Peyer's patch (tissue), 4 donors: ENCODE data around the gene C1orf52. TPM values are rescaled to one million over a fixed set of nuclear protein-coding genes. Genes with fewer than 3 reads are reported as not detected.

Experiments
- DNase-seq, 3 donors: peaks; one replicate each; pipeline ENCODE4 v3.0.0-alpha.2; 2017 to 2019
- H3K27ac ChIP-seq, 4 donors: fragments of 200-600 bp; sonication (generic); one replicate each; pipeline ENCODE4 v1.5.1; 2016 to 2019
- H3K27me3 ChIP-seq, 2 donors: fragments of 200-600 bp; sonication (generic); one replicate each; pipeline ENCODE4 v1.5.1; 2019
- H3K36me3 ChIP-seq, 3 donors: fragments of 200-600 bp; sonication (generic); one replicate each; pipeline ENCODE4 v1.5.1; 2016 to 2019
- H3K4me1 ChIP-seq, 4 donors: fragments of 200-600 bp; sonication (generic); one replicate each; pipeline ENCODE4 v1.5.1; 2016 to 2019
- H3K4me3 ChIP-seq, 4 donors: fragments of 200-600 bp; sonication (generic); 1 replicate in 3 of 4; 2 replicates in 1 of 4; pipeline ENCODE4 v1.5.1; 2016 to 2019; ENCODE audit warnings: mild to moderate bottlenecking in 1 of 4
- H3K9me3 ChIP-seq, 4 donors: fragments of 200-600 bp; sonication (generic); one replicate each; pipeline ENCODE4 v1.5.1; 2016 to 2019; ENCODE audit warnings: mild to moderate bottlenecking in 1 of 4
- POLR2A ChIP-seq, 2 donors: fragments of 450-650 bp; IDR thresholded peaks; one replicate each; pipeline ENCODE4 v1.5.1; 2017; ENCODE audit warnings: antibody characterized with exemption in 2 of 2, mild to moderate bottlenecking in 2 of 2, moderate library complexity in 2 of 2
- total RNA-seq, 4 donors: library from RNA; depleted of rRNA; stranded (reverse); fragments of >200 nt; gene quantifications; one replicate each; pipeline ENCODE4 v1.1.0, GENCODE V29; 2016
- TF ChIP-seq, protein P1 (sequence below), 6 experiments: fragments of 450-650 bp in 4 of 6; fragments of 200-600 bp in 2 of 6; sonication (generic) in 1 of 6; IDR thresholded peaks; one replicate each; pipeline ENCODE4 v1.5.1; 2017 to 2019; ENCODE audit warnings: antibody characterized with exemption in 6 of 6, mild to moderate bottlenecking in 3 of 6, moderate library complexity in 1 of 6

C1orf52 gene
- total RNA-seq, 4 donors from 2014 or later = 15.1 to 57.8 (median 18.4) TPM

DNA sequence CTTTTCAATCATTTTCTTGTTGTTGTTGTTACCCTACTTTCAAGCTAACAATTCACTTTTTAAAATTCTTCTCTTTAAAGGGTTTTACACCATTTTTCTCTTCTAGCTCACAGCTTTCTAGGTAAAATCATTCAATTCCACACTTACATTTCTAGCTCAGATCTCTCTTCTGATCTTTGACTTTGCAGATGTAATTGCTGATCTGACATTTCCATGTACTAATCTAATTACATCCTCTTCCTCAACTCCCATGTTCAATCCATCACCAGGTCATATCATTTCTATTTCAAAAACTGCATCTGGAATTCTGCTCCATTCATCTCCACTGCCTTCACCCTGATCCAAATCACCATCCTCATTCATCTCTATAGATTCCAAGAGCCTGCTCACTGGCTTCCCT, 13.9 kb upstream of the C1orf52 start:
- peak overlapping the region in 1 of 4 donors; percentile 5 for H3K27ac ChIP-seq
- DNase-seq = no peak
- TF ChIP-seq, protein P1, sequence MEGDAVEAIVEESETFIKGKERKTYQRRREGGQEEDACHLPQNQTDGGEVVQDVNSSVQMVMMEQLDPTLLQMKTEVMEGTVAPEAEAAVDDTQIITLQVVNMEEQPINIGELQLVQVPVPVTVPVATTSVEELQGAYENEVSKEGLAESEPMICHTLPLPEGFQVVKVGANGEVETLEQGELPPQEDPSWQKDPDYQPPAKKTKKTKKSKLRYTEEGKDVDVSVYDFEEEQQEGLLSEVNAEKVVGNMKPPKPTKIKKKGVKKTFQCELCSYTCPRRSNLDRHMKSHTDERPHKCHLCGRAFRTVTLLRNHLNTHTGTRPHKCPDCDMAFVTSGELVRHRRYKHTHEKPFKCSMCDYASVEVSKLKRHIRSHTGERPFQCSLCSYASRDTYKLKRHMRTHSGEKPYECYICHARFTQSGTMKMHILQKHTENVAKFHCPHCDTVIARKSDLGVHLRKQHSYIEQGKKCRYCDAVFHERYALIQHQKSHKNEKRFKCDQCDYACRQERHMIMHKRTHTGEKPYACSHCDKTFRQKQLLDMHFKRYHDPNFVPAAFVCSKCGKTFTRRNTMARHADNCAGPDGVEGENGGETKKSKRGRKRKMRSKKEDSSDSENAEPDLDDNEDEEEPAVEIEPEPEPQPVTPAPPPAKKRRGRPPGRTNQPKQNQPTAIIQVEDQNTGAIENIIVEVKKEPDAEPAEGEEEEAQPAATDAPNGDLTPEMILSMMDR (IDR thresholded peaks at IDR 0.05) = no peak
- TF ChIP-seq POLR2A (IDR thresholded peaks at IDR 0.05) = no peak
- H3K36me3 ChIP-seq = peaks cover 0 to 26% (median 0%) of the 10 kb centered on the region in 3 donors
- H3K9me3 ChIP-seq = no peaks in the 10 kb centered on the region
- H3K4me3 ChIP-seq = peak overlapping the region in 1 of 4 donors; percentile 17
- peaks cover 0 to 44% (median 8%) of the 10 kb centered on the region in 4 donors for H3K4me1 ChIP-seq
- no peaks in the 10 kb centered on the region for H3K27me3 ChIP-seq

DNA sequence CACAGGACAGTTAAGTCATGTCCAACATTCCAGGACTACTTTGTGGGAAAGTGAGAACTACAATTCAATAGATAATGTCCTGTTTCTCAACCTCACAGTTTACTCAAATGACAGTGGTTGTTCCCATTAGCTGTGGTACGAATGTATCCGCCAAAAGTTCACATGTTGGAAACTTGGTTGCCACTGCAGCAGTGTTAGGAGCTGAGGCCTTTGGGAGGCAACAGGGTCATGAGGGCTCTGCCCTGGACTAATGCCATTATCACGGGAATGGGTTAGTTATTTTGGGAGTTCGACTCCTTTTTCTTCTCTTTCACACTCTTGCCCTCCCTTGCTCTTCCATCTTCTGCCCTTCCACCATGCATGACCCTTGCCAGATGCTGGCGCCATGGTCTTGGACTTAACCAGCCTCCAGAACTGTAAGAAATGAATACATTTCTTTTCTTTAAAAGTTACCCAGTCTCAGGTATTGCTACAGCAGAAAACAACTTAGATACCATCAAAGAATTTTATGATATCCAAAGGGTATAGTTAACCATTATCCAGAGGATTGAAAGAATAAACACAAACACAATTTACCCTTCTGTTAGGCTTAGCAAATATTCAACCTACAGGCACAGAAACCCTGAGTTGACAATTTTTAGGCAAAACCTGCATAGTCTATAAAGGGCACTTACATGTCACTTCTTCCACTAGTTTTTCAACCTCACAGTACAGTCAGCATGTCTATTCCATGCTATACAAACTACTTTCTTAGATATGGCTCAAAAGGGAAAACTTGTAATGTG, 9.5 kb upstream of the C1orf52 start:
- H3K27me3 ChIP-seq = no peaks in the 10 kb centered on the region
- peaks cover 0 to 66% (median 0%) of the 10 kb centered on the region in 3 donors for H3K36me3 ChIP-seq
- TF ChIP-seq, protein P1 (IDR thresholded peaks at IDR 0.05) = no peak
- TF ChIP-seq POLR2A (IDR thresholded peaks at IDR 0.05) = no peak
- DNase-seq = no peak
- H3K4me1 ChIP-seq = peaks cover 0 to 31% (median 0%) of the 10 kb centered on the region in 4 donors
- no peak overlapping the region for H3K4me3 ChIP-seq
- H3K27ac ChIP-seq = no peak overlapping the region
- H3K9me3 ChIP-seq = no peaks in the 10 kb centered on the region

DNA sequence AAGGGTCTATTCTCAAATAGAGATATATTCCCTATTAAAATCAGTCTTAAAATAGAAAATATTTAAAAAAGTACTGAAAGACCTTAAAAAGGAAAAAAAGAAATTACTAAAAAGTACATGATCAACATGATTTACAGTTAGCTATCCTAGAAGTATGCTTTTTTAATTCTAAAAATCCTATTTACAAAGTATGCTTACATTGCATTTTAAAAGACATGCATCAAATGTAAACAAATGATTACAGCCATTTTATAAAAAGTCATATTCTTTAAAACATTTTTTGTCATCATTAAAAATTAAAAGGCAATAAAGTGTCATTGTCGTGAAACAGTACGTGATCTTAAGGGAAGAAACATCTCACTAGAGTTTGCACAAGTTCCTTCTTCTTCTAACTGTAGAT, 7.9 kb upstream of the C1orf52 start:
- H3K4me3 ChIP-seq = no peak overlapping the region
- TF ChIP-seq, protein P1 (IDR thresholded peaks at IDR 0.05) = no peak
- TF ChIP-seq POLR2A (IDR thresholded peaks at IDR 0.05) = no peak
- H3K9me3 ChIP-seq = no peaks in the 10 kb centered on the region
- H3K4me1 ChIP-seq = peaks cover 0 to 14% (median 0%) of the 10 kb centered on the region in 4 donors
- DNase-seq = no peak
- H3K27me3 ChIP-seq = no peaks in the 10 kb centered on the region
- peaks cover 0 to 66% (median 0%) of the 10 kb centered on the region in 3 donors for H3K36me3 ChIP-seq
- no peak overlapping the region for H3K27ac ChIP-seq

DNA sequence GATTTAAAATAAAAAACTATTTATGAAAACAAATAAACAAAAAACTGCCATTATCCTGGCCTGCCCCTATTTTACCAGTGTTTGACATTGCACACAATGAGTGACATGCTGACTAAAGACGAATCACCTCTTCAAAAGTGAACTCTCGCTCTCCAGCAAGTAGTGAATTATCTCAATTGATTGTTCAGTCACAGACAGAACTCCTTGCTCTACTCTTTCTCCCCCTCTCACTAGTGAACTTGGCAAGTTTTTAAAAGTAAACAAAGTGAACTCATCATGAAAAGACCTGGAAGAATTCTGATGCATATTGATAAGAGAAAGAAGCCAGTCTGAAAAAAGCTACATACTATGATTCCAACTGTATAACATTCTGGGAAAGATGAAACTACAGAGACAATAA, 4.7 kb upstream of the C1orf52 start:
- H3K4me3 ChIP-seq = no peak overlapping the region
- no peak for DNase-seq
- H3K27me3 ChIP-seq = no peaks in the 10 kb centered on the region
- TF ChIP-seq, protein P1 (IDR thresholded peaks at IDR 0.05) = no peak
- TF ChIP-seq POLR2A (IDR thresholded peaks at IDR 0.05) = no peak
- no peak overlapping the region for H3K27ac ChIP-seq
- no peaks in the 10 kb centered on the region for H3K9me3 ChIP-seq
- H3K36me3 ChIP-seq = peaks cover 0 to 47% (median 0%) of the 10 kb centered on the region in 3 donors
- H3K4me1 ChIP-seq = peaks cover 0 to 6% (median 0%) of the 10 kb centered on the region in 4 donors

DNA sequence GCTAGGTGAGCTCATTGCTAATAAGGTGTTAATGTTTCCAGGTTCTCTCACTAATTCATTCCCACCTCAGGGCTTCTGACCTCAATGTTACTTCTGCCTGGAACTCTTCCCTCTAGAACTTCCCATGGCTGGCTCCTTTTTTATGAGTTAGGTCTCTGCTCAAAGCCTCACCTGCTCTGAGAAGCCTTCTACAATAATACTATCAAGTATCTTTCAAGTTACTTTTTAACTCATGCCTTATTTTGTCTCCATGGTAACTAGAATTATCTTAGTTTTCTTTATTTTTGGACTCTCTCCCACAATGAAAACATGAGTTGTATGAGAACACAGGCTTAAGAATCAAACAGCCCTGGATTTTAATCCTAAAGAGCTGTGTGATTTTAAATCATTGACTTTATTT, 3.5 kb upstream of the C1orf52 start:
- Histone ChIP-seq H3K4me1 (peaks cover 0 to 14% (median 3%) of the 10 kb centered on the region in 4 donors), H3K9me3 (no peaks in the 10 kb centered on the region), H3K36me3 (peaks cover 0 to 36% (median 0%) of the 10 kb centered on the region in 3 donors), H3K27ac (no peak overlapping the region), H3K4me3 (no peak overlapping the region), H3K27me3 (no peaks in the 10 kb centered on the region)
- no peak for DNase-seq
- TF ChIP-seq, protein P1 (IDR thresholded peaks at IDR 0.05) = no peak
